HepG2 (cell line): ENCODE results near the gene CCDC102B. TPM values are rescaled to one million over a fixed set of nuclear protein-coding genes. Genes with fewer than 3 reads are reported as not detected.

Source experiments
- ATAC-seq: fragments of 200-7000 bp; cut with Tn5 transposase; 3 replicates; pipeline ENCODE4 v1.9.1; 2020; ENCODE audit warnings: mild to moderate bottlenecking, moderate library complexity
- BruUV-seq: library from RNA; stranded (reverse); fragments of 400-500 nt; replicated peaks from 2 replicates; lab custom pipeline; 2021; lab: Mats Ljungman, UMichigan
- CTCF ChIA-PET: fragments of 300-600 bp; formaldehyde crosslinking; extraction: SDS; loops from one replicate; lab custom pipeline; 2021; ENCODE audit warnings: low total read pairs, inconsistent platforms, low intra/inter-chr PET ratio; lab: Yijun Ruan, JAX
- POLR2A ChIA-PET: fragments of 350-600 bp; sonication (Branson Sonifier 250); formaldehyde crosslinking; loops from one replicate; lab custom pipeline; 2020; ENCODE audit warnings: antibody characterized with exemption, inconsistent platforms; lab: Yijun Ruan, JAX
- DNase-seq: peaks from one replicate; pipeline ENCODE4 v3.0.0-alpha.2; 2015; ENCODE audit warnings: low spot score
- FAIRE-seq: peaks from 3 replicates; lab custom pipeline; 2011; peaks lifted over from hg19 to GRCh38; lab: Jason Lieb, UNC
- H2AFZ ChIP-seq: one replicate; pipeline ENCODE4 v1.6.1; 2011; ENCODE audit warnings: low read length, inconsistent platforms
- H3K27ac ChIP-seq: fragments of 300-600 bp; 3 replicates; pipeline ENCODE4 v1.8.0; 2011; ENCODE audit warnings: mixed run types, mild to moderate bottlenecking, mixed read lengths, low read length, inconsistent platforms; ENCODE audit not compliant: insufficient read depth; ENCODE audit errors: extremely low read length
- H3K27me3 ChIP-seq, 2 experiments: fragments of 200-600 bp in 1 of 2; 2 replicates in 1 of 2; 3 replicates in 1 of 2; pipeline versions ENCODE4 v1.6.0 to v1.8.0; 2011; ENCODE audit warnings: low read length in 2 of 2, mild to moderate bottlenecking in 2 of 2, moderate library complexity in 2 of 2, inconsistent platforms in 1 of 2; ENCODE audit not compliant: insufficient read depth in 2 of 2, control insufficient read depth in 1 of 2
- H3K36me3 ChIP-seq, 2 experiments: fragments of 200-600 bp in 1 of 2; replicated peaks in 1 of 2; 2 replicates in 1 of 2; 3 replicates in 1 of 2; pipeline versions ENCODE4 v1.5.1 to v1.8.0; 2011; ENCODE audit warnings: low read length in 2 of 2, inconsistent platforms in 1 of 2; ENCODE audit not compliant: insufficient read depth in 2 of 2, control insufficient read depth in 1 of 2
- H3K4me1 ChIP-seq: 2 replicates; pipeline ENCODE4 v1.5.1; 2012; ENCODE audit warnings: low read length, inconsistent platforms; ENCODE audit not compliant: insufficient read depth
- H3K4me2 ChIP-seq: 2 replicates; pipeline ENCODE4 v1.6.0; 2011; ENCODE audit warnings: low read depth, low read length, inconsistent platforms
- H3K4me3 ChIP-seq, 3 experiments: fragments of 200-600 bp in 1 of 3; sonication (generic), shearing (Covaris generic) in 1 of 3; replicated peaks in 1 of 3; 2 replicates each; pipeline ENCODE4 v1.5.1; 2011 to 2016; ENCODE audit warnings: low read length in 3 of 3, inconsistent platforms in 2 of 3, low read depth in 2 of 3, mild to moderate bottlenecking in 2 of 3, control low read depth in 1 of 3, mixed read lengths in 1 of 3; ENCODE audit not compliant: insufficient read depth in 1 of 3
- H3K79me2 ChIP-seq: one replicate; pipeline ENCODE4 v1.6.1; 2011; ENCODE audit warnings: low read length, inconsistent platforms; ENCODE audit not compliant: insufficient read depth
- H3K9ac ChIP-seq: 2 replicates; pipeline ENCODE4 v1.6.0; 2011; ENCODE audit warnings: mild to moderate bottlenecking, low read depth, low read length, inconsistent platforms; ENCODE audit not compliant: insufficient read depth
- H3K9me3 ChIP-seq: 2 replicates; pipeline ENCODE4 v1.5.1; 2012; ENCODE audit warnings: mild to moderate bottlenecking, low read length
- H4K20me1 ChIP-seq: 2 replicates; pipeline ENCODE4 v1.6.0; 2011; ENCODE audit warnings: inconsistent platforms, mild to moderate bottlenecking, low read length, moderate library complexity; ENCODE audit not compliant: insufficient read depth
- FIP1L1 ChIP-seq: fragments of 200-400 bp; formaldehyde crosslinking; IDR thresholded peaks from 2 replicates; pipeline ENCODE4 v1.6.1; 2018; ENCODE audit warnings: low read depth, mild to moderate bottlenecking, low read length, moderate library complexity, borderline replicate concordance; ENCODE audit not compliant: insufficient read depth
- HDAC6 ChIP-seq: fragments of 200-600 bp; sonication (generic); IDR thresholded peaks from 2 replicates; pipeline ENCODE4 v1.7.0; 2017; ENCODE audit warnings: mild to moderate bottlenecking, antibody characterized with exemption, low read length, low read depth
- KLF9 ChIP-seq: IDR thresholded peaks from 2 replicates; pipeline ENCODE4 v1.6.1; 2016; ENCODE audit warnings: low read depth
- PHF8 ChIP-seq: sonication (generic); formaldehyde crosslinking; IDR thresholded peaks from 2 replicates; pipeline ENCODE4 v1.5.0; 2020; ENCODE audit warnings: missing genetic modification reagents
- RAD21 ChIP-seq: fragments of 450-650 bp; formaldehyde crosslinking; IDR thresholded peaks from 2 replicates; pipeline ENCODE4 v1.5.0; 2020; ENCODE audit warnings: mild to moderate bottlenecking
- RCOR2 ChIP-seq: IDR thresholded peaks from 2 replicates; pipeline ENCODE4 v1.6.1; 2016; ENCODE audit warnings: missing biosample characterization, missing genetic modification reagents
- RFX5 ChIP-seq: IDR thresholded peaks from 2 replicates; pipeline ENCODE4 v1.6.1; 2011; ENCODE audit warnings: low read depth, low read length, improper control_type of control experiment
- SMARCE1 ChIP-seq: fragments of 450-650 bp; IDR thresholded peaks from 2 replicates; pipeline ENCODE4 v1.6.1; 2017; ENCODE audit warnings: borderline replicate concordance
- USF2 ChIP-seq, 2 experiments: sonication (generic) in 1 of 2; formaldehyde crosslinking in 1 of 2; IDR thresholded peaks; 2 replicates each; pipeline versions ENCODE4 v1.5.1 to v1.6.1; 2011 to 2020; ENCODE audit warnings: borderline replicate concordance in 1 of 2, low read depth in 1 of 2, low read length in 1 of 2, mild to moderate bottlenecking in 1 of 2, missing genetic modification reagents in 1 of 2, moderate library complexity in 1 of 2
- ZNF121 ChIP-seq: sonication (generic); formaldehyde crosslinking; IDR thresholded peaks from 2 replicates; pipeline ENCODE4 v1.5.0; 2020; ENCODE audit warnings: mild to moderate bottlenecking, missing genetic modification reagents
- ZNF30 ChIP-seq: sonication (generic); formaldehyde crosslinking; IDR thresholded peaks from 2 replicates; pipeline ENCODE4 v1.5.0; 2020; ENCODE audit warnings: mild to moderate bottlenecking, missing genetic modification reagents
- ZNF451 ChIP-seq: sonication (generic); formaldehyde crosslinking; IDR thresholded peaks from 2 replicates; pipeline ENCODE4 v1.5.0; 2020; ENCODE audit warnings: mild to moderate bottlenecking, missing genetic modification reagents
- ZNF543 ChIP-seq: sonication (generic); formaldehyde crosslinking; IDR thresholded peaks from 2 replicates; pipeline ENCODE4 v1.4.0; 2020; ENCODE audit warnings: mild to moderate bottlenecking, missing genetic modification reagents
- ZNF607 ChIP-seq: sonication (generic); formaldehyde crosslinking; IDR thresholded peaks from 2 replicates; pipeline ENCODE4 v1.5.1; 2020; ENCODE audit warnings: missing genetic modification reagents, mild to moderate bottlenecking, borderline replicate concordance
- WGBS: methylation state at CpG from one replicate; pipeline ENCODE4 v1.1.6; 2017; ENCODE audit warnings: low lambda C conversion rate; 5-methylcytosine and 5-hydroxymethylcytosine counted together
- in situ Hi-C: cut with HindIII; loops from 2 replicates; pipeline ENCODE4 v1.10.0; 2017; ENCODE audit warnings: low pct_unique_long_range_greater_than_20kb; ENCODE audit not compliant: extremely low pct_ligation_motif_present
- intact Hi-C: fragments of 100-400 bp; cut with micrococcal nuclease; formaldehyde crosslinking; loops from one replicate; pipeline ENCODE4 v1.10.0; 2022; ENCODE audit not compliant: unreplicated experiment
- polyA plus RNA-seq, 8 experiments: library from polyadenylated mRNA; depleted of rRNA in 3 of 8; stranded (reverse) in 7 of 8; unstranded in 1 of 8; fragments of >200 nt; fragmentation: Illumina TruSeq in 4 of 8; extraction: Trizol in 4 of 8; gene quantifications; 2 replicates each; pipeline versions ENCODE4 v1.2.1 to v1.2.3, GENCODE V29; 2011 to 2016; ENCODE audit warnings: low read depth in 4 of 8, missing spikeins in 1 of 8, mixed read lengths in 1 of 8; ENCODE audit not compliant: insufficient read depth in 1 of 8
- total RNA-seq, 5 experiments: library from RNA; depleted of rRNA; stranded (reverse); fragments of >200 nt; fragmentation: Illumina TruSeq; extraction: Trizol; gene quantifications; 2 replicates each; pipeline ENCODE4 v1.2.3, GENCODE V29; 2016; ENCODE audit warnings: low read depth in 1 of 5

Gene CCDC102B
- total and polyA plus RNA-seq, 2 of the 13 experiments (the other 11 are each of a cell fraction or from before 2014, with no cell fraction given): 2.3 to 3.7 TPM

GRCh38 chr18:68972176-68972575 is 174.3 kb downstream of the CCDC102B start:
- Histone ChIP-seq H3K4me1 (no peaks in the 10 kb centered on the region), H4K20me1 (no peaks in the 10 kb centered on the region), H2AFZ (no peak overlapping the region), H3K9ac (no peak overlapping the region), H3K36me3 (no peaks in the 10 kb centered on the region), H3K9me3 (no peaks in the 10 kb centered on the region), H3K4me2 (no peak overlapping the region), H3K27ac (no peak overlapping the region), H3K4me3 (no peak overlapping the region)
- FAIRE-seq: no peak
- BruUV-seq: no TSS peak
- in situ Hi-C loops (no loop called here), intact Hi-C loops (no loop called here)
- no peak for ATAC-seq
- DNase-seq: no peak
- TF ChIP-seq ZNF607 (CRISPR knock-in tag) (no peak), ZNF543 (CRISPR knock-in tag) (no peak), SMARCE1 (no peak), HDAC6 (no peak)
- TF ChIP-seq, all 625 proteins: peak for 0
- ChIA-PET CTCF (no interaction called here), POLR2A (no interaction called here)
- Histone ChIP-seq H3K79me2 (no peaks in the 10 kb centered on the region), H3K27me3 (no peaks in the 10 kb centered on the region)
- WGBS: 29% methylated on average over 5 of the region's 5 CpGs

DNA sequence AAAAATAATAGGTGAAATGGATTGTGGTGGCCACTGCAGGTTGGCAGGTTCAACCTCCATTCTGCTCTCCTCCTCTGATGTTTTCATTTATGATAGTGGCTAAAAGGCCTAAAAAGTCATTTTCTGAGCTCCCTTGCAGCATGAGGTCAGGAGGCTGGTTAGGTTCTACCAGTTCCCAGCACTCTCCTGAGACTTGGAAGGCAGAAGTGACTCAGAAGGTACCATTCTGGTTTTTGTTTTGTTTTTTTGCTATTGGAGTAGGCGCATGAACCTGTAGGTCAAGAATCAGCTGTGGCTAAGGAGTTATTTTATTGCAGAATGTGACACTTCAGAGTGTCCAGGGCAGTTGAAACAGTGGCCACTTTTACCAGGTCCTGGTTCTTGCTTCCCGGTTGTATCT is 181.9 kb downstream of the CCDC102B start:
- Histone ChIP-seq H3K27me3 (no peaks in the 10 kb centered on the region), H3K9ac (no peak overlapping the region), H3K36me3 (no peaks in the 10 kb centered on the region), H3K27ac (no peak overlapping the region), H3K4me3 (no peak overlapping the region), H2AFZ (no peak overlapping the region), H3K4me1 (no peaks in the 10 kb centered on the region), H3K4me2 (no peak overlapping the region), H3K79me2 (no peaks in the 10 kb centered on the region), H3K9me3 (no peaks in the 10 kb centered on the region), H4K20me1 (no peaks in the 10 kb centered on the region)
- 50% methylated on average over 2 of the region's 2 CpGs for WGBS
- BruUV-seq: no TSS peak
- POLR2A ChIA-PET: no interaction called here
- TF ChIP-seq FIP1L1 (no peak), RFX5 (no peak), RCOR2 (CRISPR knock-in tag) (no peak), USF2 (IDR thresholded peaks at IDR 0.05; ENCODE audit: low read depth, low read length) (no peak), USF2 (CRISPR knock-in tag; IDR thresholded peaks at IDR 0.05; ENCODE audit: borderline replicate concordance) (no peak), ZNF121 (CRISPR knock-in tag) (no peak), ZNF30 (CRISPR knock-in tag) (no peak), RAD21 (CRISPR knock-in tag) (no peak), ZNF451 (CRISPR knock-in tag) (no peak), KLF9 (no peak), PHF8 (CRISPR knock-in tag) (no peak)
- DNase-seq (no peak), FAIRE-seq (no peak), ATAC-seq (no peak)
- in situ Hi-C loops: no loop called here
- intact Hi-C loops: no loop called here
- CTCF ChIA-PET: no interaction called here
